Measurements from ENCODE around the gene TP53TG3F.
"Not testable (repeated sequence)": the region's sequence is repeated elsewhere in the genome, so short reads cannot be mapped to it uniquely, and the experiment has no call there.

DNA sequence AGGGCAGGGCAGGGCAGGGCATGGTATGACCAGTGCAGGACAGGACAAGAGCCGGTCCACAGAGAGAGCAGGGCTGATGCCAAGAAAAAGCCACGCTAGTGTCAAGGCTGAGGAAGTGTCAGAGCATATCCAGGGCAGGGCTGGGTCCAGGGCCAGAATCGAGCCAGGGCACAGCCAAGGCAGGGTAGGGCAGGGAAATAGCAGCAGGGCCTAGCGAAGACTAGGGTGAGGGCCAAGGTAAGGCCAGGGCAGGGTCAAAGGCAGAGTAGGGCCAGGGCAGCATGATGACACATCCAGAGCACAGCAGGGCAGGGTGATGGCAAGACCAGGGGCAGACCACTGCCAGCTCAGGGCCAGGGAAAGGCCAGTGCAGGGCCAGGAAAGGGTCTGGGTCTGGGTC lies 49.7 kb downstream of the TP53TG3F start:
- TF ChIP-seq, protein P1, sequence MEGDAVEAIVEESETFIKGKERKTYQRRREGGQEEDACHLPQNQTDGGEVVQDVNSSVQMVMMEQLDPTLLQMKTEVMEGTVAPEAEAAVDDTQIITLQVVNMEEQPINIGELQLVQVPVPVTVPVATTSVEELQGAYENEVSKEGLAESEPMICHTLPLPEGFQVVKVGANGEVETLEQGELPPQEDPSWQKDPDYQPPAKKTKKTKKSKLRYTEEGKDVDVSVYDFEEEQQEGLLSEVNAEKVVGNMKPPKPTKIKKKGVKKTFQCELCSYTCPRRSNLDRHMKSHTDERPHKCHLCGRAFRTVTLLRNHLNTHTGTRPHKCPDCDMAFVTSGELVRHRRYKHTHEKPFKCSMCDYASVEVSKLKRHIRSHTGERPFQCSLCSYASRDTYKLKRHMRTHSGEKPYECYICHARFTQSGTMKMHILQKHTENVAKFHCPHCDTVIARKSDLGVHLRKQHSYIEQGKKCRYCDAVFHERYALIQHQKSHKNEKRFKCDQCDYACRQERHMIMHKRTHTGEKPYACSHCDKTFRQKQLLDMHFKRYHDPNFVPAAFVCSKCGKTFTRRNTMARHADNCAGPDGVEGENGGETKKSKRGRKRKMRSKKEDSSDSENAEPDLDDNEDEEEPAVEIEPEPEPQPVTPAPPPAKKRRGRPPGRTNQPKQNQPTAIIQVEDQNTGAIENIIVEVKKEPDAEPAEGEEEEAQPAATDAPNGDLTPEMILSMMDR (IDR thresholded peaks at IDR 0.05; ENCODE audit: borderline replicate concordance, extremely low read depth, low read length, poor library complexity, severe bottlenecking): not testable (repeated sequence)
- not testable (repeated sequence) for TF ChIP-seq EZH2 (IDR thresholded peaks at IDR 0.05; ENCODE audit: borderline replicate concordance, low read depth, low read length, severe bottlenecking)
